Measurements from ENCODE around the gene HMOX2.

GRCh38 chr16:4511441-4512082 is 35.4 kb downstream of the HMOX2 start:
- peak; percentile 27; the same call in 1 of the 2 replicates for TF ChIP-seq CTCF (IDR thresholded peaks at IDR 0.05; ENCODE audit: low read length)
- TF ChIP-seq EZH2 (IDR thresholded peaks at IDR 0.05; ENCODE audit: borderline replicate concordance, low read length) = no peak
